Measurements from ENCODE around the gene PALLD.

- TF ChIP-seq CTCF (IDR thresholded peaks at IDR 0.05) (no peak), POLR2AphosphoS5 (IDR thresholded peaks at IDR 0.05) (no peak), POLR2A (IDR thresholded peaks at IDR 0.05) (no peak)
Observed at GRCh38 chr4:168618577-168619265, 121.9 kb downstream of the PALLD start.

Data from gastroesophageal sphincter (tissue), 3 donors.